ENCODE results near the gene COPS9. TPM values are rescaled to one million over a fixed set of nuclear protein-coding genes. Genes with fewer than 3 reads are reported as not detected.

COPS9 gene
- total RNA-seq, 1 donor from 2014 or later: 190 TPM

- DNase-seq: no peak
- H3K9me3 ChIP-seq (replicated peaks): peaks cover 16% of the 10 kb centered on the region
- peaks cover 50% of the 10 kb centered on the region for H3K27me3 ChIP-seq (ENCODE audit: low read depth)
- no peak for TF ChIP-seq CTCF (IDR thresholded peaks at IDR 0.05; ENCODE audit: borderline replicate concordance)
- no peaks in the 10 kb centered on the region for H3K36me3 ChIP-seq
- H3K4me3 ChIP-seq: no peak overlapping the region
- no peak overlapping the region for H3K27ac ChIP-seq (replicated peaks)
- H3K4me1 ChIP-seq: no peaks in the 10 kb centered on the region
- intact Hi-C loops (cut with micrococcal nuclease): no loop called here
Observed at GRCh38 chr2:240114233-240114632, 21.9 kb downstream of the COPS9 start.

- no peak for TF ChIP-seq CTCF (IDR thresholded peaks at IDR 0.05; ENCODE audit: borderline replicate concordance)
- Histone ChIP-seq H3K9me3 (replicated peaks) (peaks cover 9% of the 10 kb centered on the region), H3K27me3 (ENCODE audit: low read depth) (peaks cover 53% of the 10 kb centered on the region), H3K4me1 (no peaks in the 10 kb centered on the region), H3K4me3 (no peak overlapping the region), H3K36me3 (no peaks in the 10 kb centered on the region), H3K27ac (replicated peaks) (no peak overlapping the region)
- no peak for DNase-seq
- intact Hi-C loops (cut with micrococcal nuclease): no loop called here
Observed at GRCh38 chr2:240112914-240113690, 23.0 kb downstream of the COPS9 start.

- no peaks in the 10 kb centered on the region for H3K36me3 ChIP-seq
- H3K9me3 ChIP-seq (replicated peaks): peaks cover 7% of the 10 kb centered on the region
- H3K27ac ChIP-seq (replicated peaks): no peak overlapping the region
- no peak for TF ChIP-seq CTCF (IDR thresholded peaks at IDR 0.05; ENCODE audit: borderline replicate concordance)
- no peaks in the 10 kb centered on the region for H3K4me1 ChIP-seq
- DNase-seq: no peak
- intact Hi-C loops (cut with micrococcal nuclease): no loop called here
- H3K27me3 ChIP-seq (ENCODE audit: low read depth): peaks cover 71% of the 10 kb centered on the region
- no peak overlapping the region for H3K4me3 ChIP-seq
Observed at GRCh38 chr2:240111253-240111652, 24.9 kb downstream of the COPS9 start.

GRCh38 chr2:240109386-240109785 is 26.7 kb downstream of the COPS9 start:
- no peak for DNase-seq
- no peak overlapping the region for H3K4me3 ChIP-seq
- peaks cover 71% of the 10 kb centered on the region for H3K27me3 ChIP-seq (ENCODE audit: low read depth)
- H3K36me3 ChIP-seq: no peaks in the 10 kb centered on the region
- H3K27ac ChIP-seq (replicated peaks): no peak overlapping the region
- no peak for TF ChIP-seq CTCF (IDR thresholded peaks at IDR 0.05; ENCODE audit: borderline replicate concordance)
- H3K9me3 ChIP-seq (replicated peaks): no peaks in the 10 kb centered on the region
- H3K4me1 ChIP-seq: no peaks in the 10 kb centered on the region
- intact Hi-C loops (cut with micrococcal nuclease): no loop called here

GRCh38 chr2:240107477-240107796 is 28.7 kb downstream of the COPS9 start:
- intact Hi-C loops (cut with micrococcal nuclease): no loop called here
- Histone ChIP-seq H3K4me1 (no peaks in the 10 kb centered on the region), H3K27ac (replicated peaks) (no peak overlapping the region), H3K9me3 (replicated peaks) (no peaks in the 10 kb centered on the region), H3K4me3 (no peak overlapping the region), H3K27me3 (ENCODE audit: low read depth) (peaks cover 64% of the 10 kb centered on the region), H3K36me3 (no peaks in the 10 kb centered on the region)
- TF ChIP-seq CTCF (IDR thresholded peaks at IDR 0.05; ENCODE audit: borderline replicate concordance): no peak
- no peak for DNase-seq

Data from left ventricle myocardium inferior (tissue), 1 donor.